H9 (cell line): ENCODE measurements around the gene PSPC1. TPM values are rescaled to one million over a fixed set of nuclear protein-coding genes. Genes with fewer than 3 reads are reported as not detected.

Experiments used
- DNase-seq: peaks from one replicate; pipeline ENCODE4 v3.0.0-alpha.2; 2017
- H2AFZ ChIP-seq: one replicate; pipeline ENCODE4 v1.6.1; 2013; ENCODE audit warnings: mild to moderate bottlenecking, low read length, control low read depth, moderate library complexity
- H2AK5ac ChIP-seq: 2 replicates; pipeline ENCODE4 v1.6.1; 2013; ENCODE audit warnings: low read length, control low read depth, mixed read lengths; ENCODE audit not compliant: insufficient read length
- H2BK120ac ChIP-seq: one replicate; pipeline ENCODE4 v1.6.1; 2013; ENCODE audit warnings: low read depth, mild to moderate bottlenecking, low read length, control low read depth, inconsistent platforms; ENCODE audit not compliant: poor library complexity, severe bottlenecking
- H2BK12ac ChIP-seq: 2 replicates; pipeline ENCODE4 v1.6.1; 2013; ENCODE audit warnings: low read length, control low read depth, mixed read lengths, low read depth; ENCODE audit not compliant: insufficient read length
- H2BK15ac ChIP-seq: 2 replicates; pipeline ENCODE4 v1.6.1; 2013; ENCODE audit warnings: low read depth, low read length, control low read depth
- H2BK20ac ChIP-seq: one replicate; pipeline ENCODE4 v1.6.1; 2013; ENCODE audit warnings: low read depth, mild to moderate bottlenecking, low read length, control low read depth, inconsistent platforms; ENCODE audit not compliant: poor library complexity, severe bottlenecking
- H2BK5ac ChIP-seq: 2 replicates; pipeline ENCODE4 v1.6.1; 2013; ENCODE audit warnings: low read length, control low read depth, mixed read lengths; ENCODE audit not compliant: insufficient read length
- H3K14ac ChIP-seq: 2 replicates; pipeline ENCODE4 v1.6.1; 2013; ENCODE audit warnings: low read length, control low read depth; ENCODE audit not compliant: insufficient read depth
- H3K18ac ChIP-seq: 2 replicates; pipeline ENCODE4 v1.6.1; 2013; ENCODE audit warnings: low read depth, mild to moderate bottlenecking, mixed read lengths, low read length, control low read depth; ENCODE audit not compliant: insufficient read length
- H3K23ac ChIP-seq: 2 replicates; pipeline ENCODE4 v1.6.1; 2013; ENCODE audit warnings: low read length, control low read depth, mixed read lengths, low read depth; ENCODE audit not compliant: insufficient read length
- H3K23me2 ChIP-seq: 2 replicates; pipeline ENCODE4 v1.6.1; 2013; ENCODE audit warnings: low read depth, mild to moderate bottlenecking, mixed read lengths, low read length, control low read depth; ENCODE audit not compliant: insufficient read length, poor library complexity, severe bottlenecking
- H3K27ac ChIP-seq: 2 replicates; pipeline ENCODE4 v1.5.1; 2013; ENCODE audit warnings: low read length, control low read depth, mixed read lengths, low read depth; ENCODE audit not compliant: insufficient read length
- H3K27me3 ChIP-seq: 2 replicates; pipeline ENCODE4 v1.6.1; 2013; ENCODE audit warnings: low read length, control low read depth, inconsistent platforms; ENCODE audit not compliant: insufficient read depth
- H3K4ac ChIP-seq: 2 replicates; pipeline ENCODE4 v1.6.1; 2013; ENCODE audit warnings: low read depth, mild to moderate bottlenecking, control low read depth, inconsistent platforms, low read length, moderate library complexity
- H3K4me1 ChIP-seq: 2 replicates; pipeline ENCODE4 v1.6.1; 2013; ENCODE audit warnings: low read length, control low read depth, inconsistent platforms; ENCODE audit not compliant: insufficient read depth
- H3K4me2 ChIP-seq: 2 replicates; pipeline ENCODE4 v1.6.1; 2013; ENCODE audit warnings: low read length, control low read depth, mixed read lengths; ENCODE audit not compliant: insufficient read length, insufficient read depth
- H3K56ac ChIP-seq: 2 replicates; pipeline ENCODE4 v1.6.1; 2013; ENCODE audit warnings: low read depth, mild to moderate bottlenecking, mixed read lengths, low read length, control low read depth; ENCODE audit not compliant: insufficient read length
- H3K79me1 ChIP-seq: 2 replicates; pipeline ENCODE4 v1.6.1; 2013; ENCODE audit warnings: low read depth, mild to moderate bottlenecking, moderate library complexity, low read length, control low read depth, inconsistent platforms; ENCODE audit not compliant: insufficient read depth, poor library complexity, severe bottlenecking
- H3K79me2 ChIP-seq: 2 replicates; pipeline ENCODE4 v1.6.1; 2013; ENCODE audit warnings: low read length, control low read depth, inconsistent platforms; ENCODE audit not compliant: insufficient read depth
- H3K9ac ChIP-seq: 2 replicates; pipeline ENCODE4 v1.6.1; 2013; ENCODE audit warnings: low read length, control low read depth, mixed read lengths; ENCODE audit not compliant: insufficient read length; ENCODE audit errors: extremely low read depth
- H3K9me3 ChIP-seq: one replicate; pipeline ENCODE4 v1.6.1; 2013; ENCODE audit warnings: low read depth, low read length, inconsistent platforms; ENCODE audit not compliant: control insufficient read depth
- H3T11ph ChIP-seq: one replicate; pipeline ENCODE4 v1.6.1; 2013; ENCODE audit warnings: mild to moderate bottlenecking, low read length, control low read depth, inconsistent platforms
- H4K20me1 ChIP-seq: one replicate; pipeline ENCODE4 v1.6.1; 2013; ENCODE audit not compliant: control insufficient read depth, insufficient read length, insufficient read depth
- H4K5ac ChIP-seq: 2 replicates; pipeline ENCODE4 v1.6.1; 2013; ENCODE audit warnings: low read depth, mild to moderate bottlenecking, mixed read lengths, low read length, control low read depth; ENCODE audit not compliant: insufficient read length
- H4K8ac ChIP-seq: replicated peaks from 2 replicates; pipeline ENCODE4 v1.6.1; 2013; ENCODE audit warnings: low read length, control low read depth, mixed read lengths, low read depth; ENCODE audit not compliant: insufficient read length
- H4K91ac ChIP-seq: 2 replicates; pipeline ENCODE4 v1.6.1; 2013; ENCODE audit warnings: low read depth, mild to moderate bottlenecking, moderate library complexity, mixed read lengths, low read length, control low read depth; ENCODE audit not compliant: insufficient read length
- H3K27ac Mint-ChIP-seq, 3 experiments: 2 replicates in 2 of 3; 3 replicates in 1 of 3; pipeline ENCODE4 v1.8.0; 2020 to 2021; ENCODE audit warnings: mixed read lengths in 3 of 3, mild to moderate bottlenecking in 1 of 3, moderate library complexity in 1 of 3
- H3K27me3 Mint-ChIP-seq: 2 replicates; pipeline ENCODE4 v1.8.0; 2021; ENCODE audit warnings: low read depth, mild to moderate bottlenecking, moderate library complexity, mixed read lengths
- H3K36me3 Mint-ChIP-seq, 3 experiments: 2 replicates in 2 of 3; 3 replicates in 1 of 3; pipeline ENCODE4 v1.8.0; 2020 to 2021; ENCODE audit warnings: low read depth in 3 of 3, mixed read lengths in 3 of 3; ENCODE audit not compliant: insufficient read depth in 1 of 3
- H3K4me1 Mint-ChIP-seq, 2 experiments: 2 replicates each; pipeline ENCODE4 v1.8.0; 2020; ENCODE audit warnings: mixed read lengths in 2 of 2
- H3K4me3 Mint-ChIP-seq, 2 experiments: 2 replicates in 1 of 2; 3 replicates in 1 of 2; pipeline ENCODE4 v1.8.0; 2020 to 2021; ENCODE audit warnings: mild to moderate bottlenecking in 2 of 2, mixed read lengths in 2 of 2, moderate library complexity in 1 of 2
- H3K9me3 Mint-ChIP-seq, 2 experiments: 2 replicates in 1 of 2; 3 replicates in 1 of 2; pipeline ENCODE4 v1.8.0; 2020; ENCODE audit warnings: mild to moderate bottlenecking in 2 of 2, mixed read lengths in 2 of 2, moderate library complexity in 1 of 2
- WGBS: extraction: QIAGEN DNeasy Blood & Tissue Kit; methylation state at CpG from one replicate; pipeline ENCODE4 v1.1.7; 2013; ENCODE audit warnings: missing lambda C conversion rate, low lambda C conversion rate, mixed read lengths; ENCODE audit not compliant: insufficient read length; ENCODE audit errors: extremely low coverage; 5-methylcytosine and 5-hydroxymethylcytosine counted together
- total RNA-seq: library from RNA; stranded (reverse); gene quantifications from 2 replicates; pipeline ENCODE4 v1.2.1, GENCODE V29; 2021
- TF ChIP-seq, protein P1 (sequence below): fragments of 200-600 bp; sonication (generic); conservative IDR thresholded peaks from 3 replicates; pipeline ENCODE4 v1.8.0; 2021; ENCODE audit warnings: antibody characterized with exemption, mild to moderate bottlenecking

PSPC1 gene
- total RNA-seq, 1 experiment from 2014 or later = 134 TPM

DNA sequence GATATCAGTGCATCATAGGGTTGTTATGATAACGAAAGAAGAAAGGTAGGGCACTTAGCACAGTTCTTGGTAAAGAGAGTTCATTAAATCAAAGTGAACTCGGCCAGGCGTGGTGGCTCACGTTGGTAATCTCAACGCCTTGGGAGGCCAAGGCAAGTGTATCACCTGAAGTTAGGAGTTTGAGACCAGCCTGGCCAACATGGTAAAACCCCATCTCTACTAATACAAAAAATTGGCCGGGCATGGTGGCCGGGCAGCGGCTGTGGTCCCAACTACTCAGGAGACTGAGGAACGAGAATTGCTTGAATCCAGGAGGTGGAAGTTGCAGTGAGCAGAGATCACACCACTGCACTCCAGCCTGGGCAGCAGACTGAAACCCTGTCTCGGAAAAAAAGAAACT, 19.1 kb downstream of the PSPC1 start:
- H3K4me1 ChIP-seq = no peaks in the 10 kb centered on the region; the same call in 1 of the 2 replicates
- no peak overlapping the region for H2BK20ac ChIP-seq
- no peaks in the 10 kb centered on the region for H4K20me1 ChIP-seq
- no peak overlapping the region for H2BK12ac ChIP-seq
- peaks cover 49 to 70% (median 68%) of the 10 kb centered on the region in 3 experiments for H3K36me3 Mint-ChIP-seq
- H4K91ac ChIP-seq = no peak overlapping the region
- no peak for DNase-seq
- no peak overlapping the region for H4K8ac ChIP-seq
- no peaks in the 10 kb centered on the region for H3K9me3 Mint-ChIP-seq
- H3K56ac ChIP-seq = no peak overlapping the region
- TF ChIP-seq, protein P1, sequence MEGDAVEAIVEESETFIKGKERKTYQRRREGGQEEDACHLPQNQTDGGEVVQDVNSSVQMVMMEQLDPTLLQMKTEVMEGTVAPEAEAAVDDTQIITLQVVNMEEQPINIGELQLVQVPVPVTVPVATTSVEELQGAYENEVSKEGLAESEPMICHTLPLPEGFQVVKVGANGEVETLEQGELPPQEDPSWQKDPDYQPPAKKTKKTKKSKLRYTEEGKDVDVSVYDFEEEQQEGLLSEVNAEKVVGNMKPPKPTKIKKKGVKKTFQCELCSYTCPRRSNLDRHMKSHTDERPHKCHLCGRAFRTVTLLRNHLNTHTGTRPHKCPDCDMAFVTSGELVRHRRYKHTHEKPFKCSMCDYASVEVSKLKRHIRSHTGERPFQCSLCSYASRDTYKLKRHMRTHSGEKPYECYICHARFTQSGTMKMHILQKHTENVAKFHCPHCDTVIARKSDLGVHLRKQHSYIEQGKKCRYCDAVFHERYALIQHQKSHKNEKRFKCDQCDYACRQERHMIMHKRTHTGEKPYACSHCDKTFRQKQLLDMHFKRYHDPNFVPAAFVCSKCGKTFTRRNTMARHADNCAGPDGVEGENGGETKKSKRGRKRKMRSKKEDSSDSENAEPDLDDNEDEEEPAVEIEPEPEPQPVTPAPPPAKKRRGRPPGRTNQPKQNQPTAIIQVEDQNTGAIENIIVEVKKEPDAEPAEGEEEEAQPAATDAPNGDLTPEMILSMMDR = no peak
- H2BK120ac ChIP-seq = no peak overlapping the region
- H3K27ac Mint-ChIP-seq = peak overlapping the region; percentile 64 to 91 (median 81); a peak in 4 of 7 replicates
- H2AK5ac ChIP-seq = no peak overlapping the region
- H3K79me1 ChIP-seq = peaks cover 18% of the 10 kb centered on the region
- no peaks in the 10 kb centered on the region for H3K27me3 Mint-ChIP-seq
- no peak overlapping the region for H3K4me2 ChIP-seq
- no peaks in the 10 kb centered on the region for H3K27me3 ChIP-seq
- H3K9me3 ChIP-seq = no peaks in the 10 kb centered on the region
- no peak overlapping the region for H3K4ac ChIP-seq
- H2AFZ ChIP-seq = no peak overlapping the region
- H3K4me1 Mint-ChIP-seq = peaks cover 7 to 14% of the 10 kb centered on the region in 2 experiments
- H3K23ac ChIP-seq = no peak overlapping the region
- H3K27ac ChIP-seq = no peak overlapping the region
- no peak overlapping the region for H2BK15ac ChIP-seq
- H3K4me3 Mint-ChIP-seq = no peak overlapping the region
- no peak overlapping the region for H3K18ac ChIP-seq
- H3K79me2 ChIP-seq = peaks cover 51% of the 10 kb centered on the region
- no peak overlapping the region for H3T11ph ChIP-seq
- H4K5ac ChIP-seq = no peak overlapping the region
- no peak overlapping the region for H3K14ac ChIP-seq
- WGBS = no CpG with 5 or more reads among the region's 10 CpGs
- no peaks in the 10 kb centered on the region for H3K23me2 ChIP-seq
- H2BK5ac ChIP-seq = no peak overlapping the region
- no peak overlapping the region for H3K9ac ChIP-seq
